Measurements from ENCODE around the gene TFRC.

DNA sequence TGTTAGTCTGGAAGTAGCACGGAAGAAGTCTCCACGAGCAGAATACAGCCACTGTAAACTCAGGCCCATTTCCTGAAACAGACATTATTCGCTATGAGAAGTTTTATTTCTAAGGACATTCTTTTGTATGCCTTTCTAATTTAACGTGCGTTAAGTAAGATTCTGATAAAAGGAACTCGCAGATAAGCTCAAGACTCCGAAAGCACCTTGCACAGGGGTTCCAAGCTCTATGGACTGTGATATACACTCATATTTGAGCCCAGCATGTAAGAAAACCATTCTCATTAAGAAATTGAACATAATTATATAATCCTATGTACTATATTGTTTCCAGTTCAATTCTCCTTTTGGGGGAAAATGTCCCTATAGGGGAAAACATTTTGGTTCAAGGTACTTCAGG lies 28.4 kb downstream of the TFRC start:
- TF ChIP-seq, protein P1, sequence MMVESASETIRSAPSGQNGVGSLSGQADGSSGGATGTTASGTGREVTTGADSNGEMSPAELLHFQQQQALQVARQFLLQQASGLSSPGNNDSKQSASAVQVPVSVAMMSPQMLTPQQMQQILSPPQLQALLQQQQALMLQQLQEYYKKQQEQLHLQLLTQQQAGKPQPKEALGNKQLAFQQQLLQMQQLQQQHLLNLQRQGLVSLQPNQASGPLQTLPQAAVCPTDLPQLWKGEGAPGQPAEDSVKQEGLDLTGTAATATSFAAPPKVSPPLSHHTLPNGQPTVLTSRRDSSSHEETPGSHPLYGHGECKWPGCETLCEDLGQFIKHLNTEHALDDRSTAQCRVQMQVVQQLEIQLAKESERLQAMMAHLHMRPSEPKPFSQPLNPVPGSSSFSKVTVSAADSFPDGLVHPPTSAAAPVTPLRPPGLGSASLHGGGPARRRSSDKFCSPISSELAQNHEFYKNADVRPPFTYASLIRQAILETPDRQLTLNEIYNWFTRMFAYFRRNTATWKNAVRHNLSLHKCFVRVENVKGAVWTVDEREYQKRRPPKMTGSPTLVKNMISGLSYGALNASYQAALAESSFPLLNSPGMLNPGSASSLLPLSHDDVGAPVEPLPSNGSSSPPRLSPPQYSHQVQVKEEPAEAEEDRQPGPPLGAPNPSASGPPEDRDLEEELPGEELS (CRISPR knock-in tag; IDR thresholded peaks at IDR 0.05) = no peak
- TF ChIP-seq, protein P2, sequence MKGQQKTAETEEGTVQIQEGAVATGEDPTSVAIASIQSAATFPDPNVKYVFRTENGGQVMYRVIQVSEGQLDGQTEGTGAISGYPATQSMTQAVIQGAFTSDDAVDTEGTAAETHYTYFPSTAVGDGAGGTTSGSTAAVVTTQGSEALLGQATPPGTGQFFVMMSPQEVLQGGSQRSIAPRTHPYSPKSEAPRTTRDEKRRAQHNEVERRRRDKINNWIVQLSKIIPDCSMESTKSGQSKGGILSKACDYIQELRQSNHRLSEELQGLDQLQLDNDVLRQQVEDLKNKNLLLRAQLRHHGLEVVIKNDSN (CRISPR knock-in tag; IDR thresholded peaks at IDR 0.05) = no peak
- TF ChIP-seq, protein P3, sequence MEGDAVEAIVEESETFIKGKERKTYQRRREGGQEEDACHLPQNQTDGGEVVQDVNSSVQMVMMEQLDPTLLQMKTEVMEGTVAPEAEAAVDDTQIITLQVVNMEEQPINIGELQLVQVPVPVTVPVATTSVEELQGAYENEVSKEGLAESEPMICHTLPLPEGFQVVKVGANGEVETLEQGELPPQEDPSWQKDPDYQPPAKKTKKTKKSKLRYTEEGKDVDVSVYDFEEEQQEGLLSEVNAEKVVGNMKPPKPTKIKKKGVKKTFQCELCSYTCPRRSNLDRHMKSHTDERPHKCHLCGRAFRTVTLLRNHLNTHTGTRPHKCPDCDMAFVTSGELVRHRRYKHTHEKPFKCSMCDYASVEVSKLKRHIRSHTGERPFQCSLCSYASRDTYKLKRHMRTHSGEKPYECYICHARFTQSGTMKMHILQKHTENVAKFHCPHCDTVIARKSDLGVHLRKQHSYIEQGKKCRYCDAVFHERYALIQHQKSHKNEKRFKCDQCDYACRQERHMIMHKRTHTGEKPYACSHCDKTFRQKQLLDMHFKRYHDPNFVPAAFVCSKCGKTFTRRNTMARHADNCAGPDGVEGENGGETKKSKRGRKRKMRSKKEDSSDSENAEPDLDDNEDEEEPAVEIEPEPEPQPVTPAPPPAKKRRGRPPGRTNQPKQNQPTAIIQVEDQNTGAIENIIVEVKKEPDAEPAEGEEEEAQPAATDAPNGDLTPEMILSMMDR (IDR thresholded peaks at IDR 0.05) = no peak
- TF ChIP-seq, protein P4, sequence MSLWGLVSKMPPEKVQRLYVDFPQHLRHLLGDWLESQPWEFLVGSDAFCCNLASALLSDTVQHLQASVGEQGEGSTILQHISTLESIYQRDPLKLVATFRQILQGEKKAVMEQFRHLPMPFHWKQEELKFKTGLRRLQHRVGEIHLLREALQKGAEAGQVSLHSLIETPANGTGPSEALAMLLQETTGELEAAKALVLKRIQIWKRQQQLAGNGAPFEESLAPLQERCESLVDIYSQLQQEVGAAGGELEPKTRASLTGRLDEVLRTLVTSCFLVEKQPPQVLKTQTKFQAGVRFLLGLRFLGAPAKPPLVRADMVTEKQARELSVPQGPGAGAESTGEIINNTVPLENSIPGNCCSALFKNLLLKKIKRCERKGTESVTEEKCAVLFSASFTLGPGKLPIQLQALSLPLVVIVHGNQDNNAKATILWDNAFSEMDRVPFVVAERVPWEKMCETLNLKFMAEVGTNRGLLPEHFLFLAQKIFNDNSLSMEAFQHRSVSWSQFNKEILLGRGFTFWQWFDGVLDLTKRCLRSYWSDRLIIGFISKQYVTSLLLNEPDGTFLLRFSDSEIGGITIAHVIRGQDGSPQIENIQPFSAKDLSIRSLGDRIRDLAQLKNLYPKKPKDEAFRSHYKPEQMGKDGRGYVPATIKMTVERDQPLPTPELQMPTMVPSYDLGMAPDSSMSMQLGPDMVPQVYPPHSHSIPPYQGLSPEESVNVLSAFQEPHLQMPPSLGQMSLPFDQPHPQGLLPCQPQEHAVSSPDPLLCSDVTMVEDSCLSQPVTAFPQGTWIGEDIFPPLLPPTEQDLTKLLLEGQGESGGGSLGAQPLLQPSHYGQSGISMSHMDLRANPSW (CRISPR knock-in tag; conservative IDR thresholded peaks at IDR 0.05; ENCODE audit: low read depth) = no peak
- TF ChIP-seq SP1 (CRISPR knock-in tag; conservative IDR thresholded peaks at IDR 0.05) (no peak), NR2C2 (CRISPR knock-in tag; IDR thresholded peaks at IDR 0.05) (no peak), FOXJ3 (CRISPR knock-in tag; IDR thresholded peaks at IDR 0.05; ENCODE audit: borderline replicate concordance) (no peak), HMGA2 (CRISPR knock-in tag; IDR thresholded peaks at IDR 0.05) (no peak), ATF1 (CRISPR knock-in tag; IDR thresholded peaks at IDR 0.05) (no peak), ZNF671 (CRISPR knock-in tag; IDR thresholded peaks at IDR 0.05) (no peak), TEAD4 (CRISPR knock-in tag; IDR thresholded peaks at IDR 0.05) (no peak), ZNF121 (CRISPR knock-in tag; IDR thresholded peaks at IDR 0.05) (no peak)
- TF ChIP-seq, protein P5, sequence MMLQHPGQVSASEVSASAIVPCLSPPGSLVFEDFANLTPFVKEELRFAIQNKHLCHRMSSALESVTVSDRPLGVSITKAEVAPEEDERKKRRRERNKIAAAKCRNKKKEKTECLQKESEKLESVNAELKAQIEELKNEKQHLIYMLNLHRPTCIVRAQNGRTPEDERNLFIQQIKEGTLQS (CRISPR knock-in tag; conservative IDR thresholded peaks at IDR 0.05) = no peak
- TF ChIP-seq, protein P6, sequence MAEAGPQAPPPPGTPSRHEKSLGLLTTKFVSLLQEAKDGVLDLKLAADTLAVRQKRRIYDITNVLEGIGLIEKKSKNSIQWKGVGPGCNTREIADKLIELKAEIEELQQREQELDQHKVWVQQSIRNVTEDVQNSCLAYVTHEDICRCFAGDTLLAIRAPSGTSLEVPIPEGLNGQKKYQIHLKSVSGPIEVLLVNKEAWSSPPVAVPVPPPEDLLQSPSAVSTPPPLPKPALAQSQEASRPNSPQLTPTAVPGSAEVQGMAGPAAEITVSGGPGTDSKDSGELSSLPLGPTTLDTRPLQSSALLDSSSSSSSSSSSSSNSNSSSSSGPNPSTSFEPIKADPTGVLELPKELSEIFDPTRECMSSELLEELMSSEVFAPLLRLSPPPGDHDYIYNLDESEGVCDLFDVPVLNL (CRISPR knock-in tag; IDR thresholded peaks at IDR 0.05; ENCODE audit: borderline replicate concordance, low read depth) = no peak

Data from WTC11 (cell line).